Measurements from ENCODE around the gene SLC5A12. TPM values are rescaled to one million over a fixed set of nuclear protein-coding genes. Genes with fewer than 3 reads are reported as not detected.

Gene SLC5A12
- total and polyA plus RNA-seq, 3 experiments from 2014 or later: not detected

- no peaks in the 10 kb centered on the region for H3K27me3 Mint-ChIP-seq
- no peak for DNase-seq
- ChIA-PET POLR2A (no interaction called here), CTCF (no interaction called here)
- no peak overlapping the region for H3K4me3 ChIP-seq (ENCODE audit: low read length)
- no peak overlapping the region for H3K27ac ChIP-seq (ENCODE audit: low read depth, low read length)
- H3K36me3 Mint-ChIP-seq: no peaks in the 10 kb centered on the region
- H3K36me3 ChIP-seq (ENCODE audit: insufficient read depth, low read length): no peaks in the 10 kb centered on the region
- H3K4me3 Mint-ChIP-seq: no peak overlapping the region
- no peaks in the 10 kb centered on the region for H3K4me1 ChIP-seq (ENCODE audit: insufficient read depth, low read length)
- H3K9me3 ChIP-seq (ENCODE audit: low read length): no peaks in the 10 kb centered on the region
- H3K27ac Mint-ChIP-seq: no peak overlapping the region
- H3K9me3 Mint-ChIP-seq: peaks cover 0 to 17% (median 8%) of the 10 kb centered on the region in 5 donors
- no peaks in the 10 kb centered on the region for H3K4me1 Mint-ChIP-seq
- H3K27me3 ChIP-seq (ENCODE audit: insufficient read depth, low read length, poor library complexity, severe bottlenecking): no peaks in the 10 kb centered on the region
Measured at GRCh38 chr11:26623076-26623659, 98.7 kb downstream of the SLC5A12 start.

GRCh38 chr11:26622181-26622580 lies 99.7 kb downstream of the SLC5A12 start:
- Mint-ChIP-seq H3K36me3 (no peaks in the 10 kb centered on the region), H3K27me3 (no peaks in the 10 kb centered on the region), H3K9me3 (peaks cover 0 to 17% (median 8%) of the 10 kb centered on the region in 5 donors), H3K27ac (no peak overlapping the region), H3K4me1 (no peaks in the 10 kb centered on the region), H3K4me3 (no peak overlapping the region)
- ChIA-PET POLR2A (no interaction called here), CTCF (no interaction called here)
- no peaks in the 10 kb centered on the region for H3K9me3 ChIP-seq (ENCODE audit: low read length)
- no peaks in the 10 kb centered on the region for H3K36me3 ChIP-seq (ENCODE audit: insufficient read depth, low read length)
- H3K27ac ChIP-seq (ENCODE audit: low read depth, low read length): no peak overlapping the region
- DNase-seq: no peak
- H3K27me3 ChIP-seq (ENCODE audit: insufficient read depth, low read length, poor library complexity, severe bottlenecking): no peaks in the 10 kb centered on the region
- no peak overlapping the region for H3K4me3 ChIP-seq (ENCODE audit: low read length)
- H3K4me1 ChIP-seq (ENCODE audit: insufficient read depth, low read length): no peaks in the 10 kb centered on the region

GRCh38 chr11:26621132-26621531 lies 100.7 kb downstream of the SLC5A12 start:
- Mint-ChIP-seq H3K4me1 (no peaks in the 10 kb centered on the region), H3K27ac (peak overlapping the region in 1 of 8 donors; percentile 1), H3K4me3 (no peak overlapping the region), H3K36me3 (no peaks in the 10 kb centered on the region), H3K27me3 (no peaks in the 10 kb centered on the region), H3K9me3 (peaks cover 0 to 20% (median 12%) of the 10 kb centered on the region in 5 donors)
- Histone ChIP-seq H3K4me1 (ENCODE audit: insufficient read depth, low read length) (no peaks in the 10 kb centered on the region), H3K4me3 (ENCODE audit: low read length) (no peak overlapping the region), H3K36me3 (ENCODE audit: insufficient read depth, low read length) (no peaks in the 10 kb centered on the region), H3K9me3 (ENCODE audit: low read length) (no peaks in the 10 kb centered on the region), H3K27ac (ENCODE audit: low read depth, low read length) (no peak overlapping the region), H3K27me3 (ENCODE audit: insufficient read depth, low read length, poor library complexity, severe bottlenecking) (no peaks in the 10 kb centered on the region)
- ChIA-PET CTCF (no interaction called here), POLR2A (no interaction called here)
- DNase-seq: no peak

- Histone ChIP-seq H3K36me3 (ENCODE audit: insufficient read depth, low read length) (no peaks in the 10 kb centered on the region), H3K27me3 (ENCODE audit: insufficient read depth, low read length, poor library complexity, severe bottlenecking) (no peaks in the 10 kb centered on the region), H3K27ac (ENCODE audit: low read depth, low read length) (no peak overlapping the region), H3K9me3 (ENCODE audit: low read length) (no peaks in the 10 kb centered on the region), H3K4me3 (ENCODE audit: low read length) (no peak overlapping the region), H3K4me1 (ENCODE audit: insufficient read depth, low read length) (no peaks in the 10 kb centered on the region)
- CTCF ChIA-PET: no interaction called here
- no peak for DNase-seq
- no peaks in the 10 kb centered on the region for H3K27me3 Mint-ChIP-seq
- POLR2A ChIA-PET: no interaction called here
- H3K36me3 Mint-ChIP-seq: no peaks in the 10 kb centered on the region
- no peak overlapping the region for H3K4me3 Mint-ChIP-seq
- no peak overlapping the region for H3K27ac Mint-ChIP-seq
- no peaks in the 10 kb centered on the region for H3K4me1 Mint-ChIP-seq
- H3K9me3 Mint-ChIP-seq: peaks cover 0 to 16% (median 13%) of the 10 kb centered on the region in 5 donors
Measured at GRCh38 chr11:26620282-26621045, 101.4 kb downstream of the SLC5A12 start.

- no peak for DNase-seq
- ChIA-PET CTCF (no interaction called here), POLR2A (no interaction called here)
- Histone ChIP-seq H3K27me3 (ENCODE audit: insufficient read depth, low read length, poor library complexity, severe bottlenecking) (no peaks in the 10 kb centered on the region), H3K9me3 (ENCODE audit: low read length) (no peaks in the 10 kb centered on the region), H3K27ac (ENCODE audit: low read depth, low read length) (no peak overlapping the region), H3K4me1 (ENCODE audit: insufficient read depth, low read length) (no peaks in the 10 kb centered on the region), H3K4me3 (ENCODE audit: low read length) (no peak overlapping the region), H3K36me3 (ENCODE audit: insufficient read depth, low read length) (no peaks in the 10 kb centered on the region)
- Mint-ChIP-seq H3K4me3 (no peak overlapping the region), H3K4me1 (no peaks in the 10 kb centered on the region), H3K27me3 (no peaks in the 10 kb centered on the region), H3K36me3 (no peaks in the 10 kb centered on the region), H3K9me3 (peaks cover 5 to 19% (median 12%) of the 10 kb centered on the region in 5 donors), H3K27ac (no peak overlapping the region)
Measured at GRCh38 chr11:26618441-26618840, 103.4 kb downstream of the SLC5A12 start.

Other genes starting within 250 kb of the SLC5A12 start
- gene MUC15, start 149.8 kb downstream of the SLC5A12 start, total RNA-seq: not detected
- not detected for gene MUC15, start 149.8 kb downstream of the SLC5A12 start, polyA plus RNA-seq